CD14-positive monocyte (primary cell): ENCODE measurements around the gene ILDR1. TPM values are rescaled to one million over a fixed set of nuclear protein-coding genes. Genes with fewer than 3 reads are reported as not detected.

Source experiments
- DNase-seq, 3 donors: peaks; one replicate each; pipeline ENCODE4 v3.0.0-alpha.2; 2011 to 2022
- H2AFZ ChIP-seq: 2 replicates; pipeline ENCODE4 v1.6.0; 2012; ENCODE audit warnings: mild to moderate bottlenecking, low read depth, low read length, inconsistent platforms; ENCODE audit not compliant: insufficient read depth, poor library complexity, severe bottlenecking
- H3K27ac ChIP-seq, 2 donors: 1 replicate in 1 of 2; 2 replicates in 1 of 2; pipeline ENCODE4 v1.5.1; 2012 to 2013; ENCODE audit warnings: low read length in 2 of 2, control low read depth in 1 of 2, inconsistent platforms in 1 of 2, low read depth in 1 of 2, mild to moderate bottlenecking in 1 of 2
- H3K27me3 ChIP-seq, 2 donors: one replicate each; pipeline versions ENCODE4 v1.6.0 to v1.6.1; 2011 to 2013; ENCODE audit warnings: low read length in 2 of 2; ENCODE audit not compliant: control insufficient read depth in 2 of 2, insufficient read depth in 2 of 2
- H3K36me3 ChIP-seq, 2 donors: replicated peaks in 1 of 2; 1 replicate in 1 of 2; 2 replicates in 1 of 2; pipeline versions ENCODE4 v1.5.1 to v1.6.1; 2012 to 2013; ENCODE audit warnings: low read length in 2 of 2, control low read depth in 1 of 2, inconsistent platforms in 1 of 2, mild to moderate bottlenecking in 1 of 2; ENCODE audit not compliant: insufficient read depth in 2 of 2, control insufficient read depth in 1 of 2
- H3K4me1 ChIP-seq, 2 donors: 1 replicate in 1 of 2; 2 replicates in 1 of 2; pipeline versions ENCODE4 v1.5.1 to v1.6.1; 2012 to 2013; ENCODE audit warnings: low read length in 2 of 2, control low read depth in 1 of 2, inconsistent platforms in 1 of 2, mild to moderate bottlenecking in 1 of 2, moderate library complexity in 1 of 2; ENCODE audit not compliant: insufficient read depth in 2 of 2, control insufficient read depth in 1 of 2
- H3K4me2 ChIP-seq: replicated peaks from 2 replicates; pipeline ENCODE3; 2012; ENCODE audit warnings: low read length, moderate library complexity, mild to moderate bottlenecking; ENCODE audit not compliant: poor library complexity, severe bottlenecking; ENCODE audit errors: extremely low read depth
- H3K4me3 ChIP-seq, 3 experiments: fragments of 200-600 bp in 1 of 3; sonication (generic) in 1 of 3; replicated peaks in 1 of 3; 1 replicate in 2 of 3; 2 replicates in 1 of 3; pipeline ENCODE4 v1.5.1; 2011 to 2013; ENCODE audit warnings: low read length in 3 of 3, mild to moderate bottlenecking in 3 of 3, control low read depth in 2 of 3, low read depth in 2 of 3, inconsistent platforms in 1 of 3, moderate library complexity in 1 of 3
- H3K79me2 ChIP-seq: 2 replicates; pipeline ENCODE4 v1.6.0; 2012; ENCODE audit warnings: mild to moderate bottlenecking, control low read depth, inconsistent platforms, low read length, moderate library complexity; ENCODE audit not compliant: insufficient read depth
- H3K9ac ChIP-seq: 2 replicates; pipeline ENCODE4 v1.6.0; 2017; ENCODE audit warnings: low read length, mild to moderate bottlenecking; ENCODE audit not compliant: insufficient read depth, poor library complexity, severe bottlenecking
- H3K9me3 ChIP-seq, 2 donors: replicated peaks in 1 of 2; 1 replicate in 1 of 2; 2 replicates in 1 of 2; pipeline versions ENCODE4 v1.5.1 to v1.6.1; 2012 to 2013; ENCODE audit warnings: low read length in 2 of 2, control low read depth in 1 of 2; ENCODE audit not compliant: control insufficient read depth in 1 of 2, insufficient read depth in 1 of 2
- H4K20me1 ChIP-seq: 2 replicates; pipeline ENCODE4 v1.6.0; 2012; ENCODE audit warnings: mild to moderate bottlenecking, low read length, control low read depth, moderate library complexity; ENCODE audit not compliant: insufficient read depth
- H3K27ac Mint-ChIP-seq, 7 donors: one replicate each; pipeline ENCODE4 v1.8.0; 2020; ENCODE audit warnings: mild to moderate bottlenecking in 7 of 7, mixed read lengths in 7 of 7, moderate library complexity in 6 of 7, inconsistent platforms in 2 of 7
- H3K27me3 Mint-ChIP-seq, 3 donors: one replicate each; pipeline ENCODE4 v1.8.0; 2021 to 2022; ENCODE audit warnings: low read depth in 3 of 3, mild to moderate bottlenecking in 3 of 3, mixed read lengths in 3 of 3, moderate library complexity in 3 of 3, inconsistent platforms in 1 of 3
- H3K36me3 Mint-ChIP-seq, 2 donors: one replicate each; pipeline ENCODE4 v1.8.0; 2020; ENCODE audit warnings: mixed read lengths in 2 of 2, inconsistent platforms in 1 of 2, mild to moderate bottlenecking in 1 of 2
- H3K4me1 Mint-ChIP-seq: one replicate; pipeline ENCODE4 v1.8.0; 2020; ENCODE audit warnings: mild to moderate bottlenecking, mixed read lengths
- H3K4me3 Mint-ChIP-seq, 2 donors: one replicate each; pipeline ENCODE4 v1.8.0; 2020; ENCODE audit warnings: mild to moderate bottlenecking in 2 of 2, mixed read lengths in 2 of 2, moderate library complexity in 1 of 2
- H3K9me3 Mint-ChIP-seq, 7 donors: one replicate each; pipeline ENCODE4 v1.8.0; 2020 to 2022; ENCODE audit warnings: mixed read lengths in 7 of 7, mild to moderate bottlenecking in 6 of 7, moderate library complexity in 6 of 7, inconsistent platforms in 2 of 7
- CTCF ChIP-seq: fragments of 200-600 bp; IDR thresholded peaks from one replicate; pipeline ENCODE4 v1.8.0; 2022; ENCODE audit warnings: antibody characterized with exemption, mild to moderate bottlenecking
- WGBS: methylation state at CpG from one replicate; pipeline ENCODE4 v1.1.5; 2013; ENCODE audit warnings: missing lambda C conversion rate; ENCODE audit not compliant: insufficient coverage; 5-methylcytosine and 5-hydroxymethylcytosine counted together
- intact Hi-C, 2 donors: fragments of 100-400 bp; cut with micrococcal nuclease; formaldehyde crosslinking; loops; one replicate each; pipeline versions ENCODE4 v1.15.0 to v1.15.1; 2023
- polyA plus RNA-seq, 3 donors: library from polyadenylated mRNA; depleted of rRNA in 1 of 3; unstranded in 2 of 3; stranded (reverse) in 1 of 3; fragments of 300-500 nt in 2 of 3; fragments of >200 nt in 1 of 3; fragmentation: Illumina TruSeq in 2 of 3; gene quantifications; 1 replicate in 2 of 3; 2 replicates in 1 of 3; pipeline ENCODE4 v1.2.3, GENCODE V29; 2012 to 2021

ILDR1 gene
- polyA plus RNA-seq, 3 donors = 0.12 to 0.28 (median 0.20) TPM

- peak overlapping the region; percentile 77 to 80 for H3K27ac ChIP-seq
- H3K9me3 Mint-ChIP-seq = peaks cover 16 to 28% (median 26%) of the 10 kb centered on the region in 7 donors
- H3K4me1 Mint-ChIP-seq = peaks cover 27% of the 10 kb centered on the region
- H3K4me3 ChIP-seq = peak overlapping the region in 1 of 3 experiments; percentile 44
- TF ChIP-seq CTCF = no peak
- H4K20me1 ChIP-seq = no peaks in the 10 kb centered on the region
- H3K4me3 Mint-ChIP-seq = peak overlapping the region in 1 of 2 donors; percentile 19
- 0% methylated on average over 1 of the region's 2 CpGs for WGBS
- peaks cover 32 to 33% of the 10 kb centered on the region in 2 donors for H3K4me1 ChIP-seq
- H3K9ac ChIP-seq = no peak overlapping the region
- no peaks in the 10 kb centered on the region for H3K36me3 ChIP-seq
- no peaks in the 10 kb centered on the region for H3K27me3 ChIP-seq
- H3K27me3 Mint-ChIP-seq = peaks cover 0 to 1% (median 0%) of the 10 kb centered on the region in 3 donors
- peaks cover 14 to 33% of the 10 kb centered on the region in 2 donors for H3K36me3 Mint-ChIP-seq
- H3K27ac Mint-ChIP-seq = peak overlapping the region; percentile 46 to 90 (median 84)
- peak; percentile 78 to 92 (median 80) for DNase-seq
- H2AFZ ChIP-seq = no peak overlapping the region
- peaks cover 16 to 23% of the 10 kb centered on the region in 2 donors for H3K9me3 ChIP-seq
- H3K4me2 ChIP-seq = peak overlapping the region; percentile 43
- no peaks in the 10 kb centered on the region for H3K79me2 ChIP-seq
- intact Hi-C loops = no loop called here
Observed at GRCh38 chr3:121957674-121958415, 64.2 kb downstream of the ILDR1 start.

GRCh38 chr3:121956363-121956762, 65.7 kb downstream of the ILDR1 start:
- peaks cover 20 to 43% of the 10 kb centered on the region in 2 donors for H3K36me3 Mint-ChIP-seq
- no peak for TF ChIP-seq CTCF
- Histone ChIP-seq H4K20me1 (no peaks in the 10 kb centered on the region), H2AFZ (no peak overlapping the region), H3K4me1 (peaks cover 32 to 33% of the 10 kb centered on the region in 2 donors), H3K9me3 (peaks cover 17 to 18% of the 10 kb centered on the region in 2 donors), H3K4me3 (peak overlapping the region in 1 of 3 experiments; percentile 44), H3K79me2 (no peaks in the 10 kb centered on the region), H3K27ac (peak overlapping the region; percentile 37 to 80), H3K9ac (no peak overlapping the region), H3K36me3 (peaks cover 5 to 14% of the 10 kb centered on the region in 2 donors), H3K27me3 (no peaks in the 10 kb centered on the region), H3K4me2 (peak overlapping the region; percentile 5)
- peaks cover 18 to 29% (median 26%) of the 10 kb centered on the region in 7 donors for H3K9me3 Mint-ChIP-seq
- H3K4me3 Mint-ChIP-seq = no peak overlapping the region
- H3K27ac Mint-ChIP-seq = peak overlapping the region in 2 of 7 donors; percentile 40 to 84
- H3K27me3 Mint-ChIP-seq = peaks cover 0 to 1% (median 0%) of the 10 kb centered on the region in 3 donors
- WGBS = 71% methylated on average over 1 of the region's 3 CpGs
- no peak for DNase-seq
- intact Hi-C loops = no loop called here
- peaks cover 27% of the 10 kb centered on the region for H3K4me1 Mint-ChIP-seq
